ENCODE measurements around the gene UBE2E2.

Gene UBE2E2

DNA sequence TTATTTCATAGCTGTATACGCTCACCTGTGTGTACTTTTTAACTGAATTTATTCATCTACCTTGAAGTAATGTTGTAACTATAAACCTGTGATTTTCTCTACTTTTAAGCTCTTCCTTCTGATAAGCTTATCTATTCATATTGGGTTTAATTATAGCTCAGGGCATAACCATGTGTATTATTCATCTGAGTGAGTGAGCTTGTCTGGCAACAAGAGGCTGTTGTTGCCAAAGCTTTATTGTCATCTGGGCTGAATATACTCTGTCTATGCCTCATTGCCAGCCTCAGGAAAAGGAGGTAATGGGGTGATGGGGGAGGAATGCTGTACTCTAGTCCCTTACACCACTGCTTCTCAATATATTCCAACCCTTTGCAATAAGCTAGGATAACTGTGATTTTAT lies 292.4 kb downstream of the UBE2E2 start:
- H3K4me3 ChIP-seq (ENCODE audit: low read length, poor library complexity, severe bottlenecking), result no peak overlapping the region
- TF ChIP-seq CTCF (conservative IDR thresholded peaks at IDR 0.05; ENCODE audit: low read length), result no peak
- TF ChIP-seq EZH2phosphoT487 (IDR thresholded peaks at IDR 0.05; ENCODE audit: borderline replicate concordance), result no peak

GRCh38 chr3:23496165-23496564 lies 293.0 kb downstream of the UBE2E2 start:
- Histone ChIP-seq H3K4me2 (ENCODE audit: low read depth, low read length, poor library complexity, severe bottlenecking) (no peak overlapping the region), H3K9me3 (ENCODE audit: insufficient read depth, low read depth, low read length) (no peaks in the 10 kb centered on the region), H3K36me3 (ENCODE audit: insufficient read depth, low read length) (no peaks in the 10 kb centered on the region), H2AFZ (ENCODE audit: low read length) (no peak overlapping the region), H3K9me2 (replicated peaks; ENCODE audit: low read depth, low read length) (no peaks in the 10 kb centered on the region), H3K4me3 (ENCODE audit: low read length, poor library complexity, severe bottlenecking) (no peak overlapping the region), H3K4me1 (ENCODE audit: insufficient read depth, low read length, poor library complexity, severe bottlenecking) (no peaks in the 10 kb centered on the region), H4K20me1 (ENCODE audit: insufficient read depth, low read length, poor library complexity, severe bottlenecking) (no peaks in the 10 kb centered on the region), H3F3A (ENCODE audit: low read depth) (no peaks in the 10 kb centered on the region), H3K27me3 (ENCODE audit: insufficient read depth, low read length, poor library complexity, severe bottlenecking) (no peaks in the 10 kb centered on the region), H3K79me2 (ENCODE audit: insufficient read depth, low read length) (no peaks in the 10 kb centered on the region), H3K9ac (ENCODE audit: low read depth, low read length, poor library complexity, severe bottlenecking) (no peak overlapping the region)
- TF ChIP-seq CTCF (conservative IDR thresholded peaks at IDR 0.05; ENCODE audit: low read length), result no peak
- no peak for TF ChIP-seq EZH2phosphoT487 (IDR thresholded peaks at IDR 0.05; ENCODE audit: borderline replicate concordance)

More for the DNA sequence above, 292.4 kb downstream of the UBE2E2 start:
- no peak overlapping the region for H3K9ac ChIP-seq (ENCODE audit: low read depth, low read length, poor library complexity, severe bottlenecking)
- no peaks in the 10 kb centered on the region for H3K79me2 ChIP-seq (ENCODE audit: insufficient read depth, low read length)
- no peaks in the 10 kb centered on the region for H3K27me3 ChIP-seq (ENCODE audit: insufficient read depth, low read length, poor library complexity, severe bottlenecking)
- H3K4me1 ChIP-seq (ENCODE audit: insufficient read depth, low read length, poor library complexity, severe bottlenecking), result no peaks in the 10 kb centered on the region
- H3K36me3 ChIP-seq (ENCODE audit: insufficient read depth, low read length), result no peaks in the 10 kb centered on the region
- no peaks in the 10 kb centered on the region for H3K9me3 ChIP-seq (ENCODE audit: insufficient read depth, low read depth, low read length)
- no peak overlapping the region for H3K4me2 ChIP-seq (ENCODE audit: low read depth, low read length, poor library complexity, severe bottlenecking)
- no peak overlapping the region for H2AFZ ChIP-seq (ENCODE audit: low read length)
- no peaks in the 10 kb centered on the region for H3F3A ChIP-seq (ENCODE audit: low read depth)
- H4K20me1 ChIP-seq (ENCODE audit: insufficient read depth, low read length, poor library complexity, severe bottlenecking), result no peaks in the 10 kb centered on the region
- no peaks in the 10 kb centered on the region for H3K9me2 ChIP-seq (replicated peaks; ENCODE audit: low read depth, low read length)

GRCh38 chr3:23497156-23497555 lies 294.0 kb downstream of the UBE2E2 start:
- no peak overlapping the region for H2AFZ ChIP-seq (ENCODE audit: low read length)
- no peak overlapping the region for H3K9ac ChIP-seq (ENCODE audit: low read depth, low read length, poor library complexity, severe bottlenecking)
- H3K9me3 ChIP-seq (ENCODE audit: insufficient read depth, low read depth, low read length), result no peaks in the 10 kb centered on the region
- H3K4me3 ChIP-seq (ENCODE audit: low read length, poor library complexity, severe bottlenecking), result no peak overlapping the region
- no peaks in the 10 kb centered on the region for H4K20me1 ChIP-seq (ENCODE audit: insufficient read depth, low read length, poor library complexity, severe bottlenecking)
- no peaks in the 10 kb centered on the region for H3K4me1 ChIP-seq (ENCODE audit: insufficient read depth, low read length, poor library complexity, severe bottlenecking)
- H3F3A ChIP-seq (ENCODE audit: low read depth), result no peaks in the 10 kb centered on the region
- no peak for TF ChIP-seq CTCF (conservative IDR thresholded peaks at IDR 0.05; ENCODE audit: low read length)
- TF ChIP-seq EZH2phosphoT487 (IDR thresholded peaks at IDR 0.05; ENCODE audit: borderline replicate concordance), result no peak
- H3K4me2 ChIP-seq (ENCODE audit: low read depth, low read length, poor library complexity, severe bottlenecking), result no peak overlapping the region
- H3K79me2 ChIP-seq (ENCODE audit: insufficient read depth, low read length), result no peaks in the 10 kb centered on the region
- H3K9me2 ChIP-seq (replicated peaks; ENCODE audit: low read depth, low read length), result no peaks in the 10 kb centered on the region
- H3K27me3 ChIP-seq (ENCODE audit: insufficient read depth, low read length, poor library complexity, severe bottlenecking), result no peaks in the 10 kb centered on the region
- H3K36me3 ChIP-seq (ENCODE audit: insufficient read depth, low read length), result no peaks in the 10 kb centered on the region
